SHP77 treated with DMSO at 0.1 percent for 48 hours (cell line): ENCODE results near the gene STOM.

Experiments used
- DNase-seq: peaks from one replicate; lab custom pipeline; 2025; lab: John Stamatoyannopoulos, UW

STOM gene

DNA sequence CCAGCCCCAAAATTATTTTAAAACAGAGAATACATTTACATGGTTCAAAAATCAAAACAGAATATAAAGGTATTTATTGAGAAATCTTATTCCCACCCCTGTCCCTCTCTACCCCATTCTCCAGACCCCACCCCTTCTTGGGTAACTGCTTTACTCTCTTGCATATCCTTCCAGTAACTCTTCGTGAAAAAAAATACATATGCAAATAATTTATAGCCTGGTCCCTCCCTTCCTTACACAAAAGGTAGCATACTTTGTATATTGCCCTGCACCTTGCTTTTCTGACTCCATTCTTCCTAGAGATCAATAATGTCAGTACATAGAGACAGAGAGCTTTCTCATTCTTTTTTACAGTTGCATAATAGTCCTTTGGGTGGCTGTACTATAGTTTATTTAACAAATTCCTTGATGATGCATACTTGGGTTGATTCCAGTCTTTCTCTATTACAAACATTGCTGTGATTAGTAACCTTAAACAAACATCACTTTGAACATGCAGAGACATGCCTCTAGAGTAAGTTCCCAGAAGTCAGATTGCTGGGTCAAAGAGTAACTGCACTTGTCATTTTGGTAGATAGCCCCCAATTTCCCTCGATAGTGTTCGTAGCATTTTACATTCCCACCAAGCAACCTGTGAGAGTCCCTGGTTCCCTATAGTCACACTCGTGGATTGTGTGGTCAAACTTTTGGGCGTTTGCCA lies 47.9 kb downstream of the STOM start:
- no peak for DNase-seq

DNA sequence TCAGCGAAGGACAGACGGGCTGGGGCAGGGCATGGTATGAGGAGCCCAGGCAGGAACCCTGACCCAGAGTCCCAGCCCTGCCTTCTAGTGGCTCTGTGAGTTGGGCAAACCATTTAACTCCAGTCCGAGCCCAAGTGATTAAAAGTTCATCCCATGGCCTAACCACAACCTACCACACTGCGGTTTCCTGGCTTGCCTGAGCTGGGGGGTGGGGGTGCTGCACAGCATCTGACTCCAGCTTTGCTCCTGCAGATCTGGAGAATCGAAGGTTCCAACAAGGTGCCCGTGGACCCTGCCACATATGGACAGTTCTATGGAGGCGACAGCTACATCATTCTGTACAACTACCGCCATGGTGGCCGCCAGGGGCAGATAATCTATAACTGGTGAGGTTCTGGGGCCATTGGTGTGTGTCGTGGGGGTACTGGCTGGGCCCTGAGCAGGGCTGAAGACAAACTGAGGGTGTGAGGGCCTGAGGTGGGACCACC lies 49.0 kb downstream of the STOM start:
- DNase-seq = no peak

DNA sequence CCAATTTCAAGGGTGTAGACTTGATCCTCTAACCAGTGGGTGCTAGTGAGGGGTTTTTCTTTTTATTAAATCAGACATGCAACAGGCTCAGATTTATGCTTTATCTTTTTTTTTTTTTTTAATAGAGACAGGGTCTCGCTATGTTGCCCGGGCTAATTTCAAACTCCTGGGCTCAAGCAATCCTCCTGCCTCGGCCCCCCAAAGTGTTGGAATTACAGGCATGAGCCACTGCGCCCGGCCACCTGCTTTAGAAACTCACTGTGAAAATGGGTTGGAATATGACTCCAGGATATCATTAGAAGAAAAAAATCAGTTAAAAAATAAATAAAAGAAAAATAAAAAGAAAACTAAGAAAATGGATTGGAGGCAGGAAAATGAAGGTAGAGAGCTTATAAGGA lies 50.7 kb downstream of the STOM start:
- no peak for DNase-seq

DNA sequence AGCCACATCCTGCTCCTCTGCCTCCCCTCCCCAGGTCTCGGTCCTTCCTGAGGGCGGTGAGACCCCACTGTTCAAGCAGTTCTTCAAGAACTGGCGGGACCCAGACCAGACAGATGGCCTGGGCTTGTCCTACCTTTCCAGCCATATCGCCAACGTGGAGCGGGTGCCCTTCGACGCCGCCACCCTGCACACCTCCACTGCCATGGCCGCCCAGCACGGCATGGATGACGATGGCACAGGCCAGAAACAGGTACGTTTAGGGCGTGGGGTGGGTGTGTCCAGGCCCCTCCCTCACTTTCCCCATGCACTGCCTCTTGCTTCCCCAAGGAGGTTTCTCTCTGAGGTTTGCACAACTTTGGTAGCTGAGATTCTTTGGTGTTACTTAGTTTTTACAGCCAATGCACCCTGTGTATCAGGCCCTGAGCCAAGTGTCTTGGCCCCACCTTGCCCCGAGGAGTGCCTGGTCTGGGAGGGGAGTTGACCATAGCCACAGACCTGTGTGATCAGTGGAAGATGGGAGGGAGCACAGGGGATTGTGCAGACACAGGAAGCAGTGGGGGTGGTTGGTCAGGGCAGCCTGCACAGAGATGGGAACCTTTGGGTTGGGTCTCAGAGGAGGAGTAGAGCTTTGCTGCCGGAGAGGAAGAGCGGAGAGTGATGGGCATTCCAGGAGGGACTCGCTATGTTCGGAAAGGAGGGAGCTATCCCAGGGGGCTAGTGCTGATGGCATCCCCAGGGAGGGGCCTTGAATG lies 51.2 kb downstream of the STOM start:
- no peak for DNase-seq

DNA sequence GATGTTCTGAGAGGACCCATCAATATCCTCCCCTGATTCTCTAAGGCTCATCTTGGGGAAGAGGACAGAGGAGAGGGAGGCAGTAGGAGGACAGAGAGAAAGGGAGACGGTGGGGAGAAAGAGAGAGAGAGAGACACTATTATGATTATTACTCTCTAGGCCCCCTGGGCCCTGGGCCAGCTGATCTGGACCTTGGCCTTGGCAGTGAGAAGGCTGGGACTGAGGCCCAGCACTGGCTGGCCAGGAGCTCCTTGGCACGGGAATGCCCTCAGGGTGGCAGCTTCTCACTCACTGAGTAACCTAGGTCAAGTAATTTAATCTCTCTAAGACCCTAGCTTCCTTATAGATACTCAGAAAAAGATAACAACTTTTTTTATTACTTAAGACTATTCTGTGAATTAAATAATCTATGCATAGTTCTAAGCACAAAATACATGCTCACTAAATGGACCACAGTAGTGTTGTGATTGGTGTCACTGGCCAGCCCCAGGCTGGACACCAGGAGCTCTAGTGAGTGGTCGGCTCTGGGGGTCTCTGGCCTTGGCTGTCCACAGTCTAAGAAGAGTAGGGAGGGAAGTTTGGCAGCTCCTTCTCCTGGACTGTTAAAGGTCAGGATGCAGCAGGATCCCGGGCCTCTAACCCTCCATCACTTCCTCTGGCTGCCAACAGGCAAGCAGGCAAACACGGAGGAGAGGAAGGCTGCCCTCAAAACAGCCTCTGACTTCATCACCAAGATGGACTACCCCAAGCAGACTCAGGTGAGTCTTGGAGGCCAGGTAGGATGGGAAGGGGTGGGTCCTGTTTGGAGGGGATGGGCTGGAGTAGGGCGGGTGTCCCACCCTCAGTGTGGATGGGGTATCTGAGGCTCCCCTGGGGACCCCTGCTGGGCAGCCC lies 52.1 kb downstream of the STOM start:
- no peak for DNase-seq

DNA sequence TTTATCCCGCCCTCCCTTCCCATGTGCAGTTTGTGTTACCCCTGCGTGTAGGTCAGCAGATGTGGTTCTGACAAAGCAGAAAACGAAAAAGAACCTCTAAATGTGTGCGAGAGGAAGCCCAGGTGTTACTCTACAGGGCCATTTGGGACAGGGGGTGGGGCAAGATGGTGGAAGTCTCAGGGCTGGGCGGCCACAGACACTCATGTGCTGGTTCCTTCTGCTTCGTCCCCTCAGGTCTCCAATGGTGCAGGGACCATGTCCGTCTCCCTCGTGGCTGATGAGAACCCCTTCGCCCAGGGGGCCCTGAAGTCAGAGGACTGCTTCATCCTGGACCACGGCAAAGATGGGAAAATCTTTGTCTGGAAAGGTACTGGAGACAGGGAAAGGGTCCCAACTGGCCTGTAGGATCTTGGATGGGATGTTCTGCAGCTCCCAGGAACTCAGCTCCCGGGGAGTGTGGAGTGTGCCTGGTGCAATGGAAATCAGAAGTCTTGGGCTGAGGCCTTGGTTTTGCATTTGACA lies 53.1 kb downstream of the STOM start:
- DNase-seq = no peak

DNA sequence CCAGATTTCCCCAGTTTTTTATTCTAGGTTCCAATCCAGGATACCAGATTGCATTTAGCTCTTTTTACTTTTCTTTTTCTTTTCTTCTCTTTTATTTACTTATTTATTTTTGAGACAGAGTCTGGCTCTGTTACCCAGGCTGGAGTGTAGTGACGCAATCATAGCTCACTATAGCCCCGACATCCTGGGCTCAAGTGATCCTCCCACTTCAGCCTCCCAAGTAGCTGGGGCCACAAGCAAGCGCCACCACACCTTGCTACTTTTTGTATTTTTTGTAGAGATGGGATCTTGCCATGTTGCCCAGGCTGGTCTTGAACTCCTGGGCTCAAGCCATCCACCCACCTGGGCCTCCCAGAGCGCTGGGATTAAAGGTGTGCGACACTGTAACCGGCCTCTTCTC lies 53.7 kb downstream of the STOM start:
- no peak for DNase-seq

DNA sequence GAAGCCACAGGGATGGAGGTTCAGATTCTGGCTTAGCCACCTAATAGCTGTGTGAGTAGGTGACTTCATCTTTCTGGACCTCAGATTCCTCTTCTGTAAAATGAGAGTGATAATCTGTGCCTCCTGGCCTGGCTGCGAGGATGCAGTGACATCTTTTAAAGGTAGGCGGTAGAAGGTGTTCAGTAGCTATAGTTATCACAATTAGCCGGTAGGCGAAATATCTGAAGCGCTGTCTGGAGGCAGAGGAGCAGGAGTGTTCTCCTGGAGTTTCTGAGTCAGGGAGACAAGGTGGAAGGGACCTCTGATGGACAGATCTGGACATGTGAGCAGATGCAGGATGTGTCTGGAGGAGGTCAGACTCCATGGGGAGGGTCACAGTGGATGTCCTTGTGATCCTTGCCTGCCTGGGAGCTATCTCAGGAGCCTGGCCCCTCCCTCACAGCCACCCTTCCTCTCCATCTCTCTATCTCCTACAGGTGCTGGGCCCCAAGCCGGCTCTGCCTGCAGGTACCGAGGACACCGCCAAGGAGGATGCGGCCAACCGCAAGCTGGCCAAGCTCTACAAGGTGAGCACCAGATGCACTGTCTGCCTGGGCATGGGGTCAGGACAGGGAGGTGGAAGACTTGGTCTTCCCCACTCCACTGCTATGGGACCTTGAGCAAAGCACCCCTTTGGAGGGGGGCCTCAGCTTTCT lies 56.4 kb downstream of the STOM start:
- DNase-seq = no peak

DNA sequence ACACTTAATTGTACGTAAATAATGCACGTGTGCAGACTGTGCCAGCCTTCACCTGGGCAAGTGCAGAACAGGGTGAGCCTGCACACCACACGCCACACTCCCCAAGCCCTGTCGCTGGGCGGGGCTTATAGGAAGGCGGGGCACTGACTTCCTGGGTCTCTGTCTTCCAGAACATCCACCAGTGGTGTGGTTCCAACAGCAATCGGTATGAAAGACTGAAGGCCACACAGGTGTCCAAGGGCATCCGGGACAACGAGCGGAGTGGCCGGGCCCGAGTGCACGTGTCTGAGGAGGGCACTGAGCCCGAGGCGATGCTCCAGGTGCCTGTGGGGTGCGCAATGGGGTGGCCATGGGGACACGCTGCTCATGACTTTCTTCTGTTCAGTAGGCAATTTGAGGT lies 57.9 kb downstream of the STOM start:
- no peak for DNase-seq

DNA sequence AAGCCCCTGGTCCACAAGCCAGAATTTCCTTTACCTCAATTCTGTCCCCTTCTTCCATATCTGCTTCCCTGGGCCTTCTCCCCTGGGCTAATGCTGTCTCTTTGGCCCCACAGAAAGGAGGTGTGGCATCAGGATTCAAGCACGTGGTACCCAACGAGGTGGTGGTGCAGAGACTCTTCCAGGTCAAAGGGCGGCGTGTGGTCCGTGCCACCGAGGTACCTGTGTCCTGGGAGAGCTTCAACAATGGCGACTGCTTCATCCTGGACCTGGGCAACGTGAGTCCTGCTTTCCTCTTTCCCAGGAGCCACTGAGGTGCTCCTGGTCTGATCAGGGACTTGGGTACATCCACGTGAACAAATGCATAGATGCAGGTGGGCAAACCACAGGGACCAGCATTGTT lies 59.5 kb downstream of the STOM start:
- no peak for DNase-seq

DNA sequence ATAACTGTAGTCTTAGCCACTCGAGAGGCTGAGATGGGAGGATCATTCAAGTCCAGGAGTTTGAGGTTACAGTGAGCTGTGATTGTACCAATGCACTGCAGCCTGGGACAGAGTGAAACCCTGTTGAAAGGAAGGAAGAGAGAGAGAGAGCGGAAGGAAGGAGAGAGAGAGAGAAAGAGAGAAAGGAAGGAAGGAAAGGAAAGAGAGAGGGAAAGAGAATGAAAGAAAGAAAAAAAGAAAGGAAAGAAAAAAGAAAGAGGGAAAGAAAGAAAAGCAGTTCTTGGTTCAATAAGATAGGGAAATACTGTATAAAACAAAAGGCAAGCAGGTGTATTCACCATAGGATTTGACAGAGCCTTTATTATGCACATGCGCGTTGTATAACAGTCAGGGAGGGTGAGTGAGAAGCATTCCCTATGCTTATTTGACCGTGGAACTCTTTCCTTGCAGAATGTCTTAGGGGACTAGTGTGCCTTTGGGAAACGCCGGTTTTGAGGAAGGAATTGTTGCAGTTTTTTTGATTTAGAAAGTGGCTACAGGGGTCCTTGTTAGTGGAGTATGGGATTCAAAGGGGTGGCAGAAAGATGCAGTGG lies 60.1 kb downstream of the STOM start:
- DNase-seq = no peak

DNA sequence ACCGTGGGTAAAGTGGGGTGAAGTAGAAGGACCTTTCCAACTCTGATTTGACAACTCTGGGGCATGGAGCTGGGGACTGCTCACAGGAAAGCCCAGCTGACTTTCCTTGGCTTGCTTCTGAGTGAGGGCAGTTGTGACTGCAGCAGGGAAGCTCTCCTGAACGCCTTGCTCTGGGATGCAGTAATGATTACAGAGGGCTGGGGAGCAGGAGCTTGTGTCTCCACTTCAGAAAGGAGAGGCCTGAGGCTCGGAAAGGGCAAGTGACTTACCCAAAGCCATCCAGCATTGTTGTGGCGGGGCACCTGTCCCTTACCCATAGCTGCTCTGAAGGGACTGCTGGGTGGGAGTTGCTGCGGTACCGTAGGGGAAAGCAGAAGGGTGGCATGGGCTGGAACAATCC lies 60.9 kb downstream of the STOM start:
- DNase-seq = no peak

DNA sequence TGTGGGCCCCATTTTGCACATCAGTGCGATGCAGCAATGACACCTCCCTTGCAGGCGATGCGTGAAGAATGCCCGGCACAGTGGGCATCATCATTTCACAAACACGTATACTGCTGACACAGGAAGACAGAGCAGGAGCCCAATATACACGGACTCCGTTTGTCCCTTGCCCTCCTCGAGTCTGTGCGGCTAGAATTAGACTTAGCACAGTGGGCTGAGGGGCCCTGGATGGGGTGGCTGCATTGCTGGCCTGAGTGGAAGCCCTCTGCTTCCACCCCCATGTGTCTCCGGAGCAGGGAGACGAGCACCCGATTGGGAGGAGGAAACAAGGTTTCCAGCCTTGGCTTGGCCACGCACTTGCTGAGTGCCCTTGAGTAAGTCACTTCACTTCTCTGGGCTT lies 61.3 kb downstream of the STOM start:
- DNase-seq = no peak

DNA sequence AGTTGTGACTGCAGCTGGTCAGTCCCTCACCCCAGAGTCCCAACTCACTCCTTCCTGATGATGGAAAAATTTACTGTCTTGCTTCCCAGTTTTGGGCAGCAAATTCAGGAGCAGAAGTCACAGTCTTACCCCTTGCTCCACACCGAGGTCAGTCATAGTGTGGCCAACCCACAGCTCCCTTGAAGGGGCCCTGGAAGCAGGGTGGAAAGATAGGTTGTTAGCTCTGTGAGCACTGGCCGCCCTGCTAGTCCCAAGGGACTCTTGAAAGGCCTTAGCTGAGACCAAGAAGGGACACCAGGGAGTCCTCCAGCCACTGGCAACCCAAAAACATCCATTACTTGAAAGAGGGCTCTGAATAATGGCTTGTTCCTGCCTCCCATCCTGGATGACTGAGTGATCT lies 62.1 kb downstream of the STOM start:
- no peak for DNase-seq

DNA sequence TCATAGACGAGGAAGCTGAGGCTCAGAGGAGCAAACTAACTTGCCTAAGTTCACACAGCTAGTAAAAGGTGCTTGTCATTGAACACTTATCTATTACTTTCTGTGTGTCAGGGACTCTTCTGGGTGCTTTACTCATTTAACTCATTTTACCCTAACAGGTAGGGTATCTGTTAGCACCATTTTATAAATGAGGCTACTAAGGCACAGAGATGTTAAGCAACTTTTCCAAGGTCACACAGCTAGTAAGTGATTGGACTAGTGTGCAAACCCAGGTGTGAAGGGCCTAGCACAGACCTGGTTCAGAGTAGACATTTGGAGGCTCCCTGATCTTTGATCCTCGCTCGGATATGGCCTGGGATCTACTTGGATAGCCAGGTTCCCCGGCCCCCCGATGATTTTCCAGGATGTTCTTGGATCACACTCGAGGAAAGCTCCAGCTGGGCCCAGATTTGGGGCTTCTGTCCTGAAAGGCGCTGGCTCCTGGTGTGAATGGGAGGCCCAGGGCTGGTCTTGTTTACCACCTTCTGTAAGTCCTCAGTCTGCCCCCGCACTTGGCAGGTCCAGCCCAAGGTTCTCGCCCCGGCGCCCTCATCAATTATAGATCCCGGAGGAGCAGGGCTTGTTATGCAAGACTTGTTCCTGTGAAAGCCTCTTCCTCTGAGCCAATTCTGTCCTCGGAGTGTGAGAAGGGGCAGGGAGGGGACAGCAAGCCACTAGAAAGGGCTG lies 64.6 kb downstream of the STOM start:
- DNase-seq = no peak

DNA sequence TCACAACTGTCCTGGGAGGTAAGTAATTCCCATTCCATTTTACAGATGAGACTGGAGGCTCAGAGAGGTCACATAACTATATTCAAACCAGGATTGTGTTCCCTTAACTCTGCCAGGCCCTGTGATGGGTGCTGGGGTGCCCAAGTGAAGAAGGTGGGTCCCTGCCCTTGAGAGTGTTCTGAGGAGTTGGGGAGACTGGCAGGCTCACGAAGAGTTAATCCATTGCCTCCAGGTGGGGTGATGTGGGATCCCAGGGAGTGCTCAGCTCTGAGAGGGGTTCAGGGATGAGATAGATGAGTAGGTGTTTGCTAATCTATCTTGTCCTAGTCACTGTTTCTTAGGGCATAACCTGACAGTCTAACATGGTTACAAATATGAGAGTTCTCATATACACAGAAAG lies 65.3 kb downstream of the STOM start:
- no peak for DNase-seq

DNA sequence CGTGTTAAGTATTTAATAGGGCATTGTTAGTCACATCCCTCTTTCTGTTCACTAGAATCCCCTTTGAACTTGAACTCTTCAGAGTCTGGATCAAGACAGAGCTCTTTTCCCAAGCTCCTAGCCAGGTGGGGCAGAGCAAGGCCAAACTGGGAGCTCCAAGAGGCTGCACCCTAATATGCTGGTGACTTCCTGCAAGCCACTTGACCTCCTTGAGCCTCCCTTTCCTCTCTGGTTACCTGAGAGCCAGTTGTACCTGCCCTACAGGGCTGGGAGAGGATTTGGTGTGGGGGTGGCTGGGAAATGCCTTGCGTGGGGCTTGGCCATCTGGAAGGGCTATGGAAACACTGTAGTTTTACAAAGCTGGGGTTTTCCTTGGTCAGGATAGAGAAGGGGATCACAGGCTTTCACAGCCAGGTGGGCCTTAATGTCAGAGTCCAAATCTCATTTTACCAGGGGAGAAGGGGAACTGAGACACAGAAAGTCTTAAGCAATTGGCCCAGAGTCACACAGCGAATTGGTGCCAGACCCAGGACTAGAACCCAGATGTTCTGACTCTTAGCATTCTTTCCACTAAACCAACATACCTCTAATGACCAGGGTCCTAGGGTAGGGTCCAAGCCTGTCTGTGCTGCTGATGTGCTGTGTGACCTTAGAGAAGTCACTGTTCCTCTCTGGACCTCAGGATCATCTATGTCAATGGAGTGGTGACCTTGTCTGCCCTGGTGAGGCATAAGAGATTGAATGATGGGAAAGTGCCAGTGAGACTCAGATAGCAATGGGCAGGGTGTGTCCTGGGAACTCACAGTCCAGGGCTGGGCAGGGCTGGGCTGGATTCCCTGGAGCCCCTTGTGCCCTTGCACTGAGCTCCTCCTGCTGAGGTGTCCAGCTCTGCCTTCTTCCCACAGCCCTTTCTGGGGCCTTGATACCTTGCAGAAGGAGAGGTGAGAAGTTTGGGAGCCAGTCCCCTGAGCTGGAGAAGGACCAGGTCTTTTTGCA lies 66.3 kb downstream of the STOM start:
- DNase-seq = no peak

DNA sequence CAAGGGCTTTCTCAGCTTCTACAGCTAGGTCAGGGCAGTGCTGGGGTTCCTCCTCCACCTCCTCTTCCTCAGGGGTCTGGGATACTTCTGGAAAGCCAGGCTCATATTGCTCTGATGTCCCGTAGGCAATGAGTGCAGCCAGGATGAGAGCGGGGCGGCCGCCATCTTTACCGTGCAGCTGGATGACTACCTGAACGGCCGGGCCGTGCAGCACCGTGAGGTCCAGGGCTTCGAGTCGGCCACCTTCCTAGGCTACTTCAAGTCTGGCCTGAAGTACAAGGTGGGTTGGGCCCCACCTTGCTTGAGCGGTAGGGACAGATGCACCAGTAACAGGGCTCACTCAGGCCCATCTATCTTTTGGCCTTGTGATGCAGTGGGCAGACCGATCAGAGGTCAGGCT lies 67.3 kb downstream of the STOM start:
- no peak for DNase-seq

DNA sequence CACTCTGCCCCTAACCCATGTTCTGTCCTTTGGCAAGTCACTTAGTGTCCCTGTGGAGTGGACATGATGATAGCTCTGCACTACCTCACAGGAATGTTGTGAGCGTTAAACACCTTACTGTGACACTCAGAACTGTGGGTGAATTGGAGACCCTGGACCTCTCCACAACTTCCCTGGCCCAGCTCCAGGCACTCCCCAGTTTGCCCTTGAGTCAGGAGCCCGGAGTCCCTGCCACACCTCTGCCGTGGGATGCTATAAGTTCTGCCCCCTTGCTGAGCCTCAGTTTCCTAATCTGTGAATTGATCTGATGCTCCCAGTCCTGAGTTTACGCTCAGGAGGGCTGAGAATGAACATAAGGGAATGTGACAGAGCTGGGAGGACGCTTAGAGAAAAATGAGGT lies 67.7 kb downstream of the STOM start:
- DNase-seq = no peak

DNA sequence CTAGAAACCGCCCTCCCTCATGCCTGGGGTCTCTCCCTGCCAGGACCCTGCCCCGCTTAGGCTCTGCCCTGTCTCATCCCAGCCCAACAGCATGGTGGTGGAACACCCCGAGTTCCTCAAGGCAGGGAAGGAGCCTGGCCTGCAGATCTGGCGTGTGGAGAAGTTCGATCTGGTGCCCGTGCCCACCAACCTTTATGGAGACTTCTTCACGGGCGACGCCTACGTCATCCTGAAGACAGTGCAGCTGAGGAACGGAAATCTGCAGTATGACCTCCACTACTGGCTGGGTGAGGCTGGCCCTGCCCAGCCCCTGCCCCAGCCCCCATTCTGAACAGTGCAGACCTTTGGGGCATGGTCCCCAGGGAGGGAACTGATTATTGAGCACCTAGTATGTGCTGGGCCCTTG lies 68.2 kb downstream of the STOM start:
- no peak for DNase-seq
